Activated CD4-positive, alpha-beta T cell treated with anti-CD3 and anti-CD28 coated beads, Interleukin-2, amount 50 U/mL, for 48 hours (primary cell): ENCODE results near the gene NCAM1.
"Not testable (repeated sequence)": the region's sequence is repeated elsewhere in the genome, so short reads cannot be mapped to it uniquely, and the experiment has no call there.

Experiments
- DNase-seq, 2 experiments: peaks; one replicate each; pipeline ENCODE4 v3.0.0-alpha.2; 2020

The NCAM1 gene

GRCh38 chr11:113282898-113283437 lies 321.7 kb downstream of the NCAM1 start:
- DNase-seq, result no peak

- DNase-seq, result no peak
Measured at GRCh38 chr11:113283881-113284280, 322.7 kb downstream of the NCAM1 start.

GRCh38 chr11:113286009-113286408 lies 324.8 kb downstream of the NCAM1 start:
- DNase-seq, result no peak

- no peak for DNase-seq
Measured at GRCh38 chr11:113286509-113287497, 325.6 kb downstream of the NCAM1 start.

GRCh38 chr11:113287801-113288200 lies 326.6 kb downstream of the NCAM1 start:
- no peak for DNase-seq

GRCh38 chr11:113288286-113288863 lies 327.2 kb downstream of the NCAM1 start:
- DNase-seq, result no peak

- peak; percentile 66 to 73 for DNase-seq
Measured at GRCh38 chr11:113289431-113290187, 328.4 kb downstream of the NCAM1 start.

- no peak for DNase-seq
Measured at GRCh38 chr11:113293936-113294335, 332.7 kb downstream of the NCAM1 start.

GRCh38 chr11:113295993-113296392 lies 334.8 kb downstream of the NCAM1 start:
- DNase-seq, result no peak

GRCh38 chr11:113296447-113297205 lies 335.4 kb downstream of the NCAM1 start:
- DNase-seq, result no peak

GRCh38 chr11:113298496-113298895 lies 337.3 kb downstream of the NCAM1 start:
- not testable (repeated sequence) for DNase-seq

GRCh38 chr11:113304916-113305315 lies 343.7 kb downstream of the NCAM1 start:
- DNase-seq, result no peak

- peak; percentile 75 to 78 for DNase-seq
Measured at GRCh38 chr11:113305440-113306336, 344.5 kb downstream of the NCAM1 start.

GRCh38 chr11:113308601-113309000 lies 347.4 kb downstream of the NCAM1 start:
- no peak for DNase-seq

GRCh38 chr11:113311536-113311935 lies 350.3 kb downstream of the NCAM1 start:
- no peak for DNase-seq

GRCh38 chr11:113313601-113314000 lies 352.4 kb downstream of the NCAM1 start:
- DNase-seq, result no peak

GRCh38 chr11:113314065-113314388 lies 352.8 kb downstream of the NCAM1 start:
- no peak for DNase-seq

- DNase-seq, result peak; percentile 97
Measured at GRCh38 chr11:113314389-113315301, 353.4 kb downstream of the NCAM1 start, which contains the start of gene TTC12. Gene TTC12 (plus strand): TSS chr11:113314583. CDS start chr11:113316258, 1,675 bp downstream.

GRCh38 chr11:113315811-113316210 lies 354.6 kb downstream of the NCAM1 start:
- DNase-seq, result no peak

GRCh38 chr11:113316256-113316655 lies 355.0 kb downstream of the NCAM1 start:
- DNase-seq, result no peak
